ENCODE data around the gene EEF2K. TPM values are rescaled to one million over a fixed set of nuclear protein-coding genes. Genes with fewer than 3 reads are reported as not detected.

EEF2K gene
- total RNA-seq, 2 experiments from 2014 or later: 23.9 to 28.3 TPM

GRCh38 chr16:22190081-22190775 is 15.8 kb upstream of the EEF2K start:
- H3K4me1 Mint-ChIP-seq: peaks cover 53% of the 10 kb centered on the region
- peak overlapping the region; percentile 86 for H3K4me3 Mint-ChIP-seq
- ChIA-PET CTCF (interaction anchor here (1.0 to 4.9 kb wide), 9 partner anchors 7 to 579 kb away, joined by 3 to 64 read pairs (median 19); partner anchors contain the start of genes PDZD9 and POLR3E), POLR2A (interaction anchor here (0.5 to 1.0 kb wide), 2 partner anchors 91 to 1290 kb away, joined by 4 to 5 read pairs; partner anchors contain the start of gene DCUN1D3)
- peaks cover 8% of the 10 kb centered on the region for H3K9me3 Mint-ChIP-seq (ENCODE audit: low read depth)
- intact Hi-C loops (cut with DNase I, micrococcal nuclease): loop anchor here (1.0 to 5.0 kb wide), 11 partner anchors 16 to 888 kb away; partner anchors contain the start of genes EEF2K (in 2 of the 2), UQCRC2 (in 2 of the 2), CDR2 (in 1 of the 2) and METTL9 (in 1 of the 2)
- DNase-seq (peak; percentile 100), ATAC-seq (peak; percentile 67)
- H3K36me3 Mint-ChIP-seq (ENCODE audit: low read depth): peaks cover 2% of the 10 kb centered on the region
- no peaks in the 10 kb centered on the region for H3K27me3 Mint-ChIP-seq
- peak overlapping the region; percentile 99 for H3K27ac Mint-ChIP-seq

- Mint-ChIP-seq H3K4me3 (peak overlapping the region; percentile 86), H3K27me3 (no peaks in the 10 kb centered on the region), H3K27ac (peak overlapping the region; percentile 99), H3K36me3 (ENCODE audit: low read depth) (peaks cover 6% of the 10 kb centered on the region), H3K4me1 (peaks cover 57% of the 10 kb centered on the region), H3K9me3 (ENCODE audit: low read depth) (peaks cover 8% of the 10 kb centered on the region)
- ChIA-PET POLR2A (interaction anchor here (0.5 to 2.3 kb wide), 4 partner anchors 15 to 1291 kb away, joined by 4 to 11 read pairs (median 5); partner anchors contain the start of genes DCUN1D3 and EEF2K), CTCF (interaction anchor here (0.7 to 3.2 kb wide), 5 partner anchors 14 to 238 kb away, joined by 3 to 24 read pairs (median 5); partner anchors contain the start of genes EEF2K, POLR3E and UQCRC2)
- ATAC-seq (peak; percentile 66), DNase-seq (peak; percentile 99)
- intact Hi-C loops (cut with DNase I, micrococcal nuclease): loop anchor here (1.0 to 5.0 kb wide), 11 partner anchors 15 to 889 kb away; partner anchors contain the start of genes EEF2K (in 2 of the 2), UQCRC2 (in 2 of the 2), CDR2 (in 1 of the 2) and METTL9 (in 1 of the 2)
These were observed 15.1 kb upstream of the EEF2K start for GRCh38 chr16:22190776-22191531.

- Mint-ChIP-seq H3K4me3 (peak overlapping the region; percentile 86), H3K9me3 (ENCODE audit: low read depth) (peaks cover 8% of the 10 kb centered on the region), H3K4me1 (peaks cover 59% of the 10 kb centered on the region), H3K27ac (peak overlapping the region; percentile 99), H3K27me3 (no peaks in the 10 kb centered on the region), H3K36me3 (ENCODE audit: low read depth) (peaks cover 6% of the 10 kb centered on the region)
- ChIA-PET CTCF (interaction anchor here (0.6 to 3.2 kb wide), 10 partner anchors 10 to 239 kb away, joined by 3 to 24 read pairs (median 5); partner anchors contain the start of genes EEF2K, POLR3E and UQCRC2), POLR2A (interaction anchor here (0.5 to 2.3 kb wide), 9 partner anchors 10 to 179 kb away, joined by 3 to 11 read pairs (median 4); partner anchors contain the start of genes EEF2K and POLR3E)
- ATAC-seq (no peak), DNase-seq (peak; percentile 66)
- intact Hi-C loops (cut with DNase I, micrococcal nuclease): loop anchor here (2.0 to 5.0 kb wide), 5 partner anchors 15 to 889 kb away; partner anchors contain the start of gene EEF2K (in 1 of the 2)
These were observed 14.4 kb upstream of the EEF2K start for GRCh38 chr16:22191532-22192260.

GRCh38 chr16:22192261-22193062 is 13.6 kb upstream of the EEF2K start:
- Mint-ChIP-seq H3K4me1 (peaks cover 61% of the 10 kb centered on the region), H3K9me3 (ENCODE audit: low read depth) (peaks cover 8% of the 10 kb centered on the region), H3K36me3 (ENCODE audit: low read depth) (peaks cover 6% of the 10 kb centered on the region), H3K27ac (peak overlapping the region; percentile 99), H3K27me3 (no peaks in the 10 kb centered on the region), H3K4me3 (peak overlapping the region; percentile 86)
- CTCF ChIA-PET: interaction anchor here (0.6 to 3.2 kb wide), 10 partner anchors 9 to 239 kb away, joined by 3 to 24 read pairs (median 5); partner anchors contain the start of genes EEF2K, POLR3E and UQCRC2
- ATAC-seq: peak; percentile 14
- peak; percentile 88 for DNase-seq
- POLR2A ChIA-PET: interaction anchor here (0.5 to 2.3 kb wide), 6 partner anchors 10 to 179 kb away, joined by 3 to 11 read pairs (median 4); partner anchors contain the start of genes EEF2K and POLR3E
- intact Hi-C loops (cut with DNase I, micrococcal nuclease): loop anchor here (5.0 kb wide), 4 partner anchors 165 to 890 kb away; no protein-coding TSS in a partner anchor

GRCh38 chr16:22193063-22193411 is 13.0 kb upstream of the EEF2K start:
- H3K9me3 Mint-ChIP-seq (ENCODE audit: low read depth): peaks cover 8% of the 10 kb centered on the region
- CTCF ChIA-PET: interaction anchor here (1.1 to 3.2 kb wide), 6 partner anchors 9 to 115 kb away, joined by 3 to 24 read pairs (median 8); partner anchors contain the start of genes EEF2K and POLR3E
- peaks cover 6% of the 10 kb centered on the region for H3K36me3 Mint-ChIP-seq (ENCODE audit: low read depth)
- POLR2A ChIA-PET: interaction anchor here (1.3 to 2.3 kb wide), 2 partner anchors 13 to 104 kb away, joined by 3 to 11 read pairs; partner anchors contain the start of genes EEF2K and POLR3E
- intact Hi-C loops (cut with DNase I, micrococcal nuclease): loop anchor here (5.0 kb wide), 4 partner anchors 164 to 891 kb away; no protein-coding TSS in a partner anchor
- peak overlapping the region; percentile 86 for H3K4me3 Mint-ChIP-seq
- peak overlapping the region; percentile 99 for H3K27ac Mint-ChIP-seq
- peak; percentile 31 for DNase-seq
- ATAC-seq: no peak
- no peaks in the 10 kb centered on the region for H3K27me3 Mint-ChIP-seq
- H3K4me1 Mint-ChIP-seq: peaks cover 59% of the 10 kb centered on the region

GRCh38 chr16:22194707-22195444 is 11.2 kb upstream of the EEF2K start:
- H3K4me1 Mint-ChIP-seq: peaks cover 44% of the 10 kb centered on the region
- H3K4me3 Mint-ChIP-seq: peak overlapping the region; percentile 80
- POLR2A ChIA-PET: no interaction called here
- DNase-seq (peak; percentile 42), ATAC-seq (no peak)
- no peaks in the 10 kb centered on the region for H3K27me3 Mint-ChIP-seq
- H3K36me3 Mint-ChIP-seq (ENCODE audit: low read depth): peaks cover 6% of the 10 kb centered on the region
- peaks cover 8% of the 10 kb centered on the region for H3K9me3 Mint-ChIP-seq (ENCODE audit: low read depth)
- intact Hi-C loops (cut with DNase I, micrococcal nuclease): loop anchor here (1.0 to 5.0 kb wide), 8 partner anchors 11 to 893 kb away; partner anchors contain the start of genes EEF2K (in 2 of the 2), CDR2 (in 1 of the 2) and POLR3E (in 1 of the 2)
- peak overlapping the region; percentile 84 for H3K27ac Mint-ChIP-seq
- CTCF ChIA-PET: interaction anchor here (0.6 to 2.6 kb wide), 11 partner anchors 9 to 231 kb away, joined by 3 to 13 read pairs (median 4); partner anchors contain the start of gene POLR3E

- ChIA-PET CTCF (interaction anchor here (0.6 to 2.6 kb wide), 8 partner anchors 8 to 147 kb away, joined by 3 to 13 read pairs (median 5); partner anchors contain the start of gene POLR3E), POLR2A (no interaction called here)
- H3K36me3 Mint-ChIP-seq (ENCODE audit: low read depth): peaks cover 6% of the 10 kb centered on the region
- peaks cover 44% of the 10 kb centered on the region for H3K4me1 Mint-ChIP-seq
- peaks cover 8% of the 10 kb centered on the region for H3K9me3 Mint-ChIP-seq (ENCODE audit: low read depth)
- ATAC-seq (no peak), DNase-seq (no peak)
- H3K27me3 Mint-ChIP-seq: no peaks in the 10 kb centered on the region
- intact Hi-C loops (cut with DNase I, micrococcal nuclease): loop anchor here (1.0 to 5.0 kb wide), 4 partner anchors 11 to 177 kb away; partner anchors contain the start of genes EEF2K (in 2 of the 2), CDR2 (in 1 of the 2) and POLR3E (in 1 of the 2)
- H3K27ac Mint-ChIP-seq: peak overlapping the region; percentile 84
- H3K4me3 Mint-ChIP-seq: peak overlapping the region; percentile 80
These were observed 10.7 kb upstream of the EEF2K start for GRCh38 chr16:22195445-22195694.

- peak; percentile 94 for DNase-seq
- Mint-ChIP-seq H3K27ac (peak overlapping the region; percentile 84), H3K27me3 (no peaks in the 10 kb centered on the region), H3K4me3 (peak overlapping the region; percentile 80), H3K9me3 (ENCODE audit: low read depth) (peaks cover 8% of the 10 kb centered on the region), H3K36me3 (ENCODE audit: low read depth) (peaks cover 6% of the 10 kb centered on the region), H3K4me1 (peaks cover 44% of the 10 kb centered on the region)
- peak; percentile 7 for ATAC-seq
- intact Hi-C loops (cut with DNase I, micrococcal nuclease): loop anchor here (1.0 to 5.0 kb wide), 4 partner anchors 10 to 176 kb away; partner anchors contain the start of genes EEF2K (in 2 of the 2), CDR2 (in 1 of the 2) and POLR3E (in 1 of the 2)
- ChIA-PET CTCF (interaction anchor here (0.6 to 2.6 kb wide), 13 partner anchors 9 to 146 kb away, joined by 3 to 13 read pairs (median 4); partner anchors contain the start of gene POLR3E), POLR2A (interaction anchor here (0.6 kb wide), 2 partner anchors 10 to 92 kb away, joined by 3 to 8 read pairs; partner anchors contain the start of gene EEF2K)
These were observed 10.2 kb upstream of the EEF2K start for GRCh38 chr16:22195695-22196558.

Data from activated CD4-positive, alpha-beta T cell treated with anti-CD3 and anti-CD28 coated beads for 36 hours (primary cell).